ENCODE results near the gene ICOS. TPM values are rescaled to one million over a fixed set of nuclear protein-coding genes. Genes with fewer than 3 reads are reported as not detected.

Gene ICOS
- total RNA-seq, 1 experiment from 2014 or later, result not detected

- CTCF ChIA-PET, result no interaction called here
Measured at GRCh38 chr2:203934711-203935438, 1.7 kb upstream of the ICOS start.

GRCh38 chr2:203935568-203935967, 995 bp upstream of the ICOS start:
- DNase-seq, result no peak
- Histone ChIP-seq H3F3A (ENCODE audit: low read length, unreplicated experiment) (no peaks in the 10 kb centered on the region), H3K9me2 (replicated peaks; ENCODE audit: low read length) (no peaks in the 10 kb centered on the region), H3K9ac (ENCODE audit: low read length) (no peak overlapping the region), H3K4me2 (ENCODE audit: low read length) (no peak overlapping the region), H3K36me3 (ENCODE audit: low read depth, low read length) (no peaks in the 10 kb centered on the region), H4K20me1 (ENCODE audit: low read length) (no peaks in the 10 kb centered on the region), H3K4me3 (ENCODE audit: low read length) (no peak overlapping the region), H2AFZ (ENCODE audit: low read length) (no peak overlapping the region), H3K27me3 (ENCODE audit: low read length) (peaks cover 13% of the 10 kb centered on the region; the same call in 1 of the 2 replicates), H3K27ac (ENCODE audit: low read length) (no peak overlapping the region), H3K9me3 (ENCODE audit: low read length) (no peaks in the 10 kb centered on the region), H3K79me2 (ENCODE audit: low read length) (no peaks in the 10 kb centered on the region), H3K4me1 (ENCODE audit: insufficient read depth, low read length) (no peaks in the 10 kb centered on the region)
- CTCF ChIA-PET, result no interaction called here
- intact Hi-C loops (cut with micrococcal nuclease), result no loop called here
- no TSS peak for BruUV-seq (replicated peaks)
- POLR2A ChIA-PET (ENCODE audit: unreplicated experiment), result interaction anchor here (0.6 kb wide), 1 partner anchor 177 kb away, joined by 7 read pairs; no protein-coding TSS in a partner anchor
- no peak for ATAC-seq
- TF ChIP-seq EZH2phosphoT487 (IDR thresholded peaks at IDR 0.05; ENCODE audit: borderline replicate concordance, low read length), result no peak
- no peak for TF ChIP-seq CTCF (conservative IDR thresholded peaks at IDR 0.05; ENCODE audit: low read depth, low read length)
- no peak for TF ChIP-seq EZH2 (IDR thresholded peaks at IDR 0.05; ENCODE audit: low read length, unreplicated experiment)

More at GRCh38 chr2:203934711-203935438, 1.7 kb upstream of the ICOS start:
- Histone ChIP-seq H3K79me2 (ENCODE audit: low read length) (no peaks in the 10 kb centered on the region), H3K36me3 (ENCODE audit: low read depth, low read length) (no peaks in the 10 kb centered on the region), H3K9me2 (replicated peaks; ENCODE audit: low read length) (no peaks in the 10 kb centered on the region), H4K20me1 (ENCODE audit: low read length) (no peaks in the 10 kb centered on the region), H3K9ac (ENCODE audit: low read length) (no peak overlapping the region), H3K4me1 (ENCODE audit: insufficient read depth, low read length) (no peaks in the 10 kb centered on the region), H2AFZ (ENCODE audit: low read length) (no peak overlapping the region), H3K27me3 (ENCODE audit: low read length) (peaks cover 7% of the 10 kb centered on the region; the same call in 1 of the 2 replicates), H3F3A (ENCODE audit: low read length, unreplicated experiment) (no peaks in the 10 kb centered on the region), H3K4me2 (ENCODE audit: low read length) (no peak overlapping the region), H3K4me3 (ENCODE audit: low read length) (no peak overlapping the region), H3K27ac (ENCODE audit: low read length) (no peak overlapping the region), H3K9me3 (ENCODE audit: low read length) (no peaks in the 10 kb centered on the region)
- no TSS peak for BruUV-seq (replicated peaks)
- no peak for TF ChIP-seq CTCF (conservative IDR thresholded peaks at IDR 0.05; ENCODE audit: low read depth, low read length)
- TF ChIP-seq EZH2phosphoT487 (IDR thresholded peaks at IDR 0.05; ENCODE audit: borderline replicate concordance, low read length), result no peak
- no peak for TF ChIP-seq EZH2 (IDR thresholded peaks at IDR 0.05; ENCODE audit: low read length, unreplicated experiment)
- DNase-seq (no peak), ATAC-seq (no peak)
- intact Hi-C loops (cut with micrococcal nuclease), result no loop called here
- POLR2A ChIA-PET (ENCODE audit: unreplicated experiment), result no interaction called here

GRCh38 chr2:203936949-203937348, 386 bp downstream of the ICOS start:
- Histone ChIP-seq H3K9me2 (replicated peaks; ENCODE audit: low read length) (no peaks in the 10 kb centered on the region), H4K20me1 (ENCODE audit: low read length) (no peaks in the 10 kb centered on the region), H3K4me3 (ENCODE audit: low read length) (no peak overlapping the region), H3K4me1 (ENCODE audit: insufficient read depth, low read length) (no peaks in the 10 kb centered on the region), H3K27ac (ENCODE audit: low read length) (no peak overlapping the region), H3K4me2 (ENCODE audit: low read length) (no peak overlapping the region), H3K27me3 (ENCODE audit: low read length) (peaks cover 13% of the 10 kb centered on the region; the same call in 1 of the 2 replicates), H3K9ac (ENCODE audit: low read length) (no peak overlapping the region), H2AFZ (ENCODE audit: low read length) (no peak overlapping the region), H3K9me3 (ENCODE audit: low read length) (no peaks in the 10 kb centered on the region), H3K36me3 (ENCODE audit: low read depth, low read length) (no peaks in the 10 kb centered on the region), H3K79me2 (ENCODE audit: low read length) (no peaks in the 10 kb centered on the region), H3F3A (ENCODE audit: low read length, unreplicated experiment) (no peaks in the 10 kb centered on the region)
- DNase-seq, result no peak
- ChIA-PET POLR2A (ENCODE audit: unreplicated experiment) (no interaction called here), CTCF (no interaction called here)
- TF ChIP-seq EZH2 (IDR thresholded peaks at IDR 0.05; ENCODE audit: low read length, unreplicated experiment), result no peak
- TF ChIP-seq CTCF (conservative IDR thresholded peaks at IDR 0.05; ENCODE audit: low read depth, low read length), result no peak
- ATAC-seq, result no peak
- BruUV-seq (replicated peaks), result no TSS peak
- intact Hi-C loops (cut with micrococcal nuclease), result no loop called here

Measured in PC-3 (cell line).